Loucy (cell line): ENCODE measurements around the gene MGLL.
A peak's percentile ranks its signal among the peaks of the same experiment; 100 is the strongest.

Experiments
- EZH2phosphoT487 ChIP-seq: fragments of 200-600 bp; IDR thresholded peaks from 2 replicates; pipeline ENCODE4 v1.6.1; 2018; ENCODE audit warnings: antibody characterized with exemption, mild to moderate bottlenecking, moderate library complexity, borderline replicate concordance
- TF ChIP-seq, protein P1 (sequence below): fragments of 200-600 bp; sonication (generic); conservative IDR thresholded peaks from 2 replicates; pipeline ENCODE4 v1.5.1; 2014; ENCODE audit warnings: mild to moderate bottlenecking, antibody characterized with exemption, low read length

DNA sequence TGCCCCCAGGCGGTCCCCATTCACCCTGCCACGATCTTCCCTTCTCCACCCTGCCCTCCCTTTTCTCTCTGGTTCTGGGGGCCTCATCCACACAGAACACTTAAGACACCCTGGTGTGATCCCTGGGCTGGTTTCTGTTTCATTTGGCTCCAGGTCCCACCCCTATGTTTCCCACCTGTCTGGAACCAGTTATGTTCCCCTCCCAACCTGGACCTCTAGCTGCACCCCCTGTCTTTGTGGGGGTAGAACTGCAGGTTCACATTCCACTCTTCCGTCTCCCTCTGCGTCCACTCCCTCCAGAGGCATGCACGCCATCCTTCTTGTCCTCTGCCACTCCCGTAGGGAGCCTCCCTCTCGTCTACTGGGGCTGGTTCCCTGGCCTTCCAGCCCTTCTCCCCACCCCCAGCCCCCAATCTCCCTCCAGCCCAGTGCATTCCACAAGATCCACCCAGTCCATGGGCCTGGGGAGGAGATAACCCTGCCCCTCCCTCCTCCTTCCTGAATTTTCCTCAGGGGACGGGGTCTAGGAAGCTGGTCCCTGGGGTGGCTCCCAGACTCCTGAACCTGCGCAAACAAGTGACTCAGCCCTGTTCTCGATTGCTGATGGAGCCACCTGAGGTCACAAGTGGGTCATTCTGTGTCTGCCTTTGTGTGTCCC, 75.8 kb downstream of the MGLL start:
- TF ChIP-seq, protein P1, sequence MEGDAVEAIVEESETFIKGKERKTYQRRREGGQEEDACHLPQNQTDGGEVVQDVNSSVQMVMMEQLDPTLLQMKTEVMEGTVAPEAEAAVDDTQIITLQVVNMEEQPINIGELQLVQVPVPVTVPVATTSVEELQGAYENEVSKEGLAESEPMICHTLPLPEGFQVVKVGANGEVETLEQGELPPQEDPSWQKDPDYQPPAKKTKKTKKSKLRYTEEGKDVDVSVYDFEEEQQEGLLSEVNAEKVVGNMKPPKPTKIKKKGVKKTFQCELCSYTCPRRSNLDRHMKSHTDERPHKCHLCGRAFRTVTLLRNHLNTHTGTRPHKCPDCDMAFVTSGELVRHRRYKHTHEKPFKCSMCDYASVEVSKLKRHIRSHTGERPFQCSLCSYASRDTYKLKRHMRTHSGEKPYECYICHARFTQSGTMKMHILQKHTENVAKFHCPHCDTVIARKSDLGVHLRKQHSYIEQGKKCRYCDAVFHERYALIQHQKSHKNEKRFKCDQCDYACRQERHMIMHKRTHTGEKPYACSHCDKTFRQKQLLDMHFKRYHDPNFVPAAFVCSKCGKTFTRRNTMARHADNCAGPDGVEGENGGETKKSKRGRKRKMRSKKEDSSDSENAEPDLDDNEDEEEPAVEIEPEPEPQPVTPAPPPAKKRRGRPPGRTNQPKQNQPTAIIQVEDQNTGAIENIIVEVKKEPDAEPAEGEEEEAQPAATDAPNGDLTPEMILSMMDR, result peak; percentile 39
- no peak for TF ChIP-seq EZH2phosphoT487
